ENCODE measurements around the gene QRICH1. TPM values are rescaled to one million over a fixed set of nuclear protein-coding genes. Genes with fewer than 3 reads are reported as not detected.

Gene QRICH1
- polyA plus RNA-seq, 12 donors = 46.8 to 246 (median 61.4) TPM

Other genes with a start within 250 kb of the QRICH1 start
- gene PRKAR2A, start 246.2 kb downstream of the QRICH1 start, polyA plus RNA-seq (ENCODE audit: insufficient read length in 12 of 12) = 100 to 1,000 TPM in 1 of 12 donors, 10 to 100 TPM in 11; 36.0 to 214 (median 44.3) TPM
- 10 to 100 TPM in 11 of 12 donors, not detected in 1; 11.3 to 20.8 (median 17.2) TPM for gene SLC25A20, start 195.2 kb downstream of the QRICH1 start, polyA plus RNA-seq (ENCODE audit: insufficient read length in 12 of 12)
- gene ARIH2, start 175.2 kb downstream of the QRICH1 start, polyA plus RNA-seq (ENCODE audit: insufficient read length in 12 of 12) = 10 to 100 TPM in 11 of 12 donors, not detected in 1; 48.3 to 95.2 (median 61.1) TPM
- gene P4HTM, start 103.8 kb downstream of the QRICH1 start, polyA plus RNA-seq (ENCODE audit: insufficient read length in 12 of 12) = 10 to 100 TPM in 8 of 12 donors, 1 to 10 TPM in 3, not detected in 1; 7.9 to 27.5 (median 12.0) TPM
- 100 to 1,000 TPM in 6 of 12 donors, 10 to 100 TPM in 5, not detected in 1; 88.7 to 167 (median 102) TPM for gene WDR6, start 86.7 kb downstream of the QRICH1 start, polyA plus RNA-seq (ENCODE audit: insufficient read length in 12 of 12)
- 10 to 100 TPM in 11 of 12 donors, not detected in 1; 27.3 to 42.9 (median 29.7) TPM for gene DALRD3, start 75.5 kb downstream of the QRICH1 start, polyA plus RNA-seq (ENCODE audit: insufficient read length in 12 of 12)
- gene NDUFAF3, start 72.0 kb downstream of the QRICH1 start, polyA plus RNA-seq (ENCODE audit: insufficient read length in 12 of 12) = 10 to 100 TPM in 11 of 12 donors, not detected in 1; 38.5 to 65.7 (median 52.5) TPM
- 100 to 1,000 TPM in 11 of 12 donors, not detected in 1; 195 to 254 (median 226) TPM for gene IMPDH2, start 64.7 kb downstream of the QRICH1 start, polyA plus RNA-seq (ENCODE audit: insufficient read length in 12 of 12)
- 100 to 1,000 TPM in 11 of 12 donors, not detected in 1; 231 to 302 (median 252) TPM for gene QARS1, start 10.7 kb upstream of the QRICH1 start, polyA plus RNA-seq (ENCODE audit: insufficient read length in 12 of 12)
- gene USP19, start 26.8 kb upstream of the QRICH1 start, polyA plus RNA-seq (ENCODE audit: insufficient read length in 12 of 12) = 10 to 100 TPM in 11 of 12 donors, not detected in 1; 30.0 to 63.7 (median 32.8) TPM
- 100 to 1,000 TPM; 197 to 456 (median 322) TPM for gene LAMB2, start 39.0 kb upstream of the QRICH1 start, polyA plus RNA-seq (ENCODE audit: insufficient read length in 12 of 12)
- gene CCDC71, start 72.3 kb upstream of the QRICH1 start, polyA plus RNA-seq (ENCODE audit: insufficient read length in 12 of 12) = 10 to 100 TPM in 11 of 12 donors, not detected in 1; 11.5 to 24.0 (median 14.5) TPM
- gene KLHDC8B, start 77.5 kb upstream of the QRICH1 start, polyA plus RNA-seq (ENCODE audit: insufficient read length in 12 of 12) = 100 to 1,000 TPM in 2 of 12 donors, 10 to 100 TPM in 9, not detected in 1; 44.8 to 128 (median 84.8) TPM
- 10 to 100 TPM in 4 of 12 donors, 1 to 10 TPM in 7, not detected in 1; 4.1 to 17.3 (median 8.5) TPM for gene C3orf62, start 183.2 kb upstream of the QRICH1 start, polyA plus RNA-seq (ENCODE audit: insufficient read length in 12 of 12)
- gene USP4, start 246.0 kb upstream of the QRICH1 start, polyA plus RNA-seq (ENCODE audit: insufficient read length in 12 of 12) = 10 to 100 TPM in 11 of 12 donors, not detected in 1; 37.9 to 70.5 (median 46.8) TPM

Measured in muscle of arm (tissue), 12 donors.